Transverse colon (tissue), 4 donors: ENCODE results near the gene CPNE1. TPM values are rescaled to one million over a fixed set of nuclear protein-coding genes. Genes with fewer than 3 reads are reported as not detected.

Experiments used
- DNase-seq: peaks from one replicate; pipeline ENCODE4 v3.0.0-alpha.2; 2019
- H3K27ac ChIP-seq, 4 donors: fragments of 200-600 bp; sonication (generic); 2 replicates each; pipeline ENCODE4 v1.5.1; 2016 to 2018; ENCODE audit warnings: inconsistent platforms in 4 of 4
- H3K27me3 ChIP-seq: fragments of 200-600 bp; sonication (generic); 2 replicates; pipeline ENCODE4 v1.5.1; 2017; ENCODE audit warnings: inconsistent platforms
- H3K36me3 ChIP-seq, 4 donors: fragments of 200-600 bp; sonication (generic); 2 replicates each; pipeline ENCODE4 v1.5.1; 2017 to 2019; ENCODE audit warnings: inconsistent platforms in 4 of 4
- H3K4me1 ChIP-seq, 4 donors: fragments of 200-600 bp; sonication (generic); 2 replicates each; pipeline ENCODE4 v1.5.1; 2017 to 2020; ENCODE audit warnings: inconsistent platforms in 4 of 4
- H3K4me3 ChIP-seq, 4 donors: fragments of 200-600 bp; sonication (generic); 1 replicate in 1 of 4; 2 replicates in 3 of 4; pipeline versions ENCODE4 v1.5.1 to v1.6.1; 2017 to 2019; ENCODE audit warnings: inconsistent platforms in 4 of 4
- H3K9me3 ChIP-seq, 2 donors: fragments of 200-600 bp; sonication (generic); 2 replicates each; pipeline ENCODE4 v1.5.1; 2017 to 2019; ENCODE audit warnings: inconsistent platforms in 2 of 2
- CTCF ChIP-seq, 5 experiments: fragments of 200-600 bp in 3 of 5; fragments of 450-650 bp in 2 of 5; sonication (generic) in 3 of 5; IDR thresholded peaks; 1 replicate in 2 of 5; 2 replicates in 3 of 5; pipeline ENCODE4 v1.5.1; 2016 to 2017; ENCODE audit warnings: antibody characterized with exemption in 5 of 5, inconsistent platforms in 3 of 5, mild to moderate bottlenecking in 2 of 5, moderate library complexity in 1 of 5
- EP300 ChIP-seq: sonication (generic); formaldehyde crosslinking; IDR thresholded peaks from one replicate; pipeline ENCODE4 v1.6.1; 2017; ENCODE audit warnings: antibody characterized with exemption, low read depth
- POLR2A ChIP-seq: fragments of 450-650 bp; IDR thresholded peaks from one replicate; pipeline ENCODE4 v1.6.1; 2016; ENCODE audit warnings: antibody characterized with exemption, mild to moderate bottlenecking, moderate library complexity
- POLR2AphosphoS5 ChIP-seq, 3 donors: sonication (generic); formaldehyde crosslinking; IDR thresholded peaks; one replicate each; pipeline ENCODE4 v1.6.1; 2016; ENCODE audit warnings: antibody characterized with exemption in 3 of 3
- WGBS, 2 donors: methylation state at CpG; one replicate each; pipeline ENCODE4 v1.1.5; 2018; ENCODE audit warnings: low coverage in 1 of 2; 5-methylcytosine and 5-hydroxymethylcytosine counted together
- in situ Hi-C, 4 donors: fragments of 200-750 bp; cut with MboI; loops; one replicate each; pipeline versions ENCODE4 v1.15.0 to v1.15.1; 2017; ENCODE audit warnings: low sequenced_read_pairs in 3 of 4, low pct_ligation_motif_present in 1 of 4, low pct_unique_long_range_greater_than_20kb in 1 of 4
- intact Hi-C: fragments of 100-400 bp; cut with DNase I; formaldehyde crosslinking; loops from one replicate; pipeline ENCODE4 v1.15.1; 2023; ENCODE audit warnings: low total_unique reads
- total RNA-seq, 4 donors: library from RNA; depleted of rRNA; stranded (reverse); fragments of >200 nt; gene quantifications; one replicate each; pipeline ENCODE4 v1.1.0, GENCODE V29; 2016

The CPNE1 gene
- total RNA-seq, 4 donors from 2014 or later: 67.7 to 225 (median 132) TPM

GRCh38 chr20:35663516-35664465 is 909 bp downstream of the CPNE1 start:
- DNase-seq: peak; percentile 62
- in situ Hi-C loops: no loop called here

GRCh38 chr20:35662551-35662950 is 2.1 kb downstream of the CPNE1 start:
- DNase-seq: no peak
- no peaks in the 10 kb centered on the region for H3K36me3 ChIP-seq
- no peaks in the 10 kb centered on the region for H3K27me3 ChIP-seq
- TF ChIP-seq POLR2A (no peak), CTCF (IDR thresholded peaks at IDR 0.05) (no peak), POLR2AphosphoS5 (IDR thresholded peaks at IDR 0.05) (no peak), EP300 (no peak)
- peaks cover 16 to 59% (median 51%) of the 10 kb centered on the region in 4 donors for H3K4me1 ChIP-seq
- H3K4me3 ChIP-seq: peak overlapping the region in 2 of 4 donors; percentile 69 to 87
- WGBS, 2 donors: 11 to 12% methylated on average over 2 of the region's 2 CpGs
- in situ Hi-C loops (no loop called here), intact Hi-C loops (no loop called here)
- H3K27ac ChIP-seq: peak overlapping the region; percentile 17 to 98 (median 96)
- no peaks in the 10 kb centered on the region for H3K9me3 ChIP-seq

More at GRCh38 chr20:35663516-35664465, 909 bp downstream of the CPNE1 start:
- no peaks in the 10 kb centered on the region for H3K9me3 ChIP-seq
- intact Hi-C loops: loop anchor here (2.0 kb wide), 1 partner anchor 47 kb away; no protein-coding TSS in a partner anchor
- peak overlapping the region; percentile 57 to 87 (median 64) for H3K4me3 ChIP-seq
- peaks cover 0 to 5% (median 0%) of the 10 kb centered on the region in 4 donors for H3K36me3 ChIP-seq
- H3K27ac ChIP-seq: peak overlapping the region; percentile 94 to 98 (median 96)
- H3K27me3 ChIP-seq: no peaks in the 10 kb centered on the region
- TF ChIP-seq CTCF (IDR thresholded peaks at IDR 0.05) (no peak), POLR2A (no peak), EP300 (no peak), POLR2AphosphoS5 (IDR thresholded peaks at IDR 0.05) (no peak)
- 0 to 11% methylated on average over 1 to 28 of the region's 28 CpGs for WGBS, 2 donors
- peaks cover 15 to 49% (median 44%) of the 10 kb centered on the region in 4 donors for H3K4me1 ChIP-seq

GRCh38 chr20:35661908-35662307 is 2.8 kb downstream of the CPNE1 start:
- peaks cover 21 to 65% (median 57%) of the 10 kb centered on the region in 4 donors for H3K4me1 ChIP-seq
- no peak for DNase-seq
- TF ChIP-seq POLR2AphosphoS5 (IDR thresholded peaks at IDR 0.05) (no peak), EP300 (no peak), CTCF (IDR thresholded peaks at IDR 0.05) (no peak), POLR2A (no peak)
- H3K27ac ChIP-seq: peak overlapping the region; percentile 24 to 98 (median 96)
- intact Hi-C loops: no loop called here
- H3K4me3 ChIP-seq: peak overlapping the region in 1 of 4 donors; percentile 69
- H3K27me3 ChIP-seq: no peaks in the 10 kb centered on the region
- no peaks in the 10 kb centered on the region for H3K36me3 ChIP-seq
- in situ Hi-C loops: no loop called here
- H3K9me3 ChIP-seq: no peaks in the 10 kb centered on the region
- 38 to 47% methylated on average over 3 of the region's 3 CpGs for WGBS, 2 donors

GRCh38 chr20:35661053-35661452 is 3.6 kb downstream of the CPNE1 start:
- TF ChIP-seq CTCF (IDR thresholded peaks at IDR 0.05) (no peak), EP300 (no peak), POLR2A (no peak), POLR2AphosphoS5 (IDR thresholded peaks at IDR 0.05) (no peak)
- intact Hi-C loops (no loop called here), in situ Hi-C loops (no loop called here)
- Histone ChIP-seq H3K27me3 (no peaks in the 10 kb centered on the region), H3K36me3 (no peaks in the 10 kb centered on the region), H3K27ac (peak overlapping the region in 2 of 4 donors; percentile 95 to 98), H3K9me3 (no peaks in the 10 kb centered on the region), H3K4me1 (peaks cover 21 to 74% (median 63%) of the 10 kb centered on the region in 4 donors), H3K4me3 (no peak overlapping the region)
- 62 to 74% methylated on average over 2 of the region's 2 CpGs for WGBS, 2 donors
- no peak for DNase-seq
